HG02642 (cell line): ENCODE data around the gene ANKRD44.

Source experiments
- ATAC-seq: cut with Tn5 transposase; IDR thresholded peaks from one replicate; pipeline ENCODE4 v1.9.1; 2021; ENCODE audit warnings: mild to moderate bottlenecking; ENCODE audit not compliant: unreplicated experiment, poor library complexity

Gene ANKRD44

GRCh38 chr2:196983934-196984333 lies 326.6 kb downstream of the ANKRD44 start:
- ATAC-seq, result no peak

DNA sequence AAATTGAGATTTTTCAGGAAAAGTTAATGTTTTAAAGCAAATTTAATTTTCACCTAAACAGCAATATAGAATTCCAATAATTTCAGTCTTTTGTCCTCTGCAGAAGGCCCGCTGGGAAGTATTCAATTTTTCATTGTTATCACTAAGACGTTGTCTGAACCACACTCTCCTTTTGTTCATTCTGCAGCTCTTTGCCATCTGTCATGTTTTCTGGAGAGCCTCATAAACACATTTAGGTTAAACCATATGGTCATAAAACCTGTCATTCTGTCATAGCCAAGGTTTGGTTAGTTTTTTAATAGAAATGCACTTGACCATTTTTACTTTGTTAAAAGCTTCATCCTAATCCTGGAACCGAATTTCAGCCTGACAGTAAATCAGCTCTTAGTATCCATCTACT lies 330.1 kb downstream of the ANKRD44 start:
- no peak for ATAC-seq

GRCh38 chr2:196980001-196980400 lies 330.6 kb downstream of the ANKRD44 start:
- ATAC-seq, result no peak

DNA sequence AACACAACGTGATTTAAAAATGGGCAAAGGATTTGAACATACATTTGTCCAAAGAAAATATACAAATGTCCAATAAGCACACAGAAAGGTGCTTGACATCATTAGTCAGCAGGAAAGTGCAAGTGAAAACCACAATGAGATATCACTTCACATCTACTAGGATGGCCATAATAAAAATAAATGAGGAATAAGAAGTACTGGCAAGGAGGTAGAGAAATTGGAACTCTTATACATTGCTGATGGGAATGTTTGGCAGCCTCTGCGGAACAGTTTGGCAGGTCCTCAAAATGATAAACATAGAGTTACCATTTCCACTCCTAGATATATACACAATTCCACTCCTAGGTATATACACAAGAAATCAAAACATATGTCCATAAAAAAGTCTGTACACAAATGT lies 333.1 kb downstream of the ANKRD44 start:
- ATAC-seq, result no peak

GRCh38 chr2:196974970-196975369 lies 335.6 kb downstream of the ANKRD44 start:
- no peak for ATAC-seq

GRCh38 chr2:196971574-196972279 lies 338.9 kb downstream of the ANKRD44 start:
- ATAC-seq, result no peak

DNA sequence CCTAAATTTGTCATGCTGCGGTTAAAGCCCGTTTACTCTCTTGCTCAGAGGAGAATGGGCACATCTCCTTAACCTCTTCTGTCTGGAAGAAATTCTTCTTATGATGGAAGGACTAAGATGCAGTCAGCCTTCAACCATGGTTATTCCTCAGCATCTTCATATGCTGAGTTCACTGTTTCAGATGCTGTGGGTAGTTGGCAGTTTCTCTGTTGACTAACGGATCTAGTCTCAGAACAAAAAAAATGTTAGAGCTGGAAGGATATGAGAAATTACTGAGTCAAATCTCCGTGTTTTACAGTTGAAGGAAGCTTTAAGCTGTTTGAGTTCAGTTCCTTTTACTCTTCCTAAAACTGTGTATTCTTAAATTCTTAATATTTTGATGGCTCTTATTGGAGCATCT lies 340.5 kb downstream of the ANKRD44 start:
- ATAC-seq, result no peak

DNA sequence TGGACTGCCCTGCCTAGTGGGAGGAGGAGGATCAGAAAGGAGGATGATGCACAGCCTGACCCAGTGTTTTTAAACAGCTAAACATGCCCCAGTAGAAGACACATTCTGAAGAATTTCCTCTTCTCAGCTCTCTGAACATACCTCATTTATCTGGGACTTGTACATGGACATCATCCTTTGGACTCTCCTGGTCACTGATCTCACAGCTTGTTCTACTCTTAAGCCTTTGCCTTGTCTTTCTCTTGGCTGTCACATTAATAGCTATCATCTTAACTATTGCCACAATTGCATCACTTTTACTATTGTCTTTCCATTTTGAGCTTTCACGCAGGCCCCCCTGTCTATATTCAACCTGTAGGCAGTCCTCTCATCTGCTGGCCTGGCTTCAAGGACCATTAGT lies 342.1 kb downstream of the ANKRD44 start:
- no peak for ATAC-seq

DNA sequence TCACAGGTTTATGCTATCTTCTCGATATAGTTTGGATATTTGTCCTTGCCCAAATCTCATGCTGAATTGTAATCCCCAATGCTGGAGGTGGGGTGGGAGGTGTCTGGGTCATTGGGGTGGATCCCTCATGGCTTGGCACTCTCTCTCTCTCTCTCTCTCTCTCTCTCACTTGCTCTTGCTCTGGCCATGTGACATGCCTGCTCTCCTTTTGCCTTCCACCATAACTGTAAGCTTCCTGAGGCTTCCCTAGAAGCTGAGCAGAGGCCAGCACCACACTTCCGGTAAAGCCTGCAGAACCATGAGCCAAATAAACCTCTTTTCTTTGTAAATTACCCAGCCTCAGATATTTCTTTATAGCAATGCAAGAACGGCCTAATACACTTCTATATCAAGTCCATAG lies 342.8 kb downstream of the ANKRD44 start:
- no peak for ATAC-seq

DNA sequence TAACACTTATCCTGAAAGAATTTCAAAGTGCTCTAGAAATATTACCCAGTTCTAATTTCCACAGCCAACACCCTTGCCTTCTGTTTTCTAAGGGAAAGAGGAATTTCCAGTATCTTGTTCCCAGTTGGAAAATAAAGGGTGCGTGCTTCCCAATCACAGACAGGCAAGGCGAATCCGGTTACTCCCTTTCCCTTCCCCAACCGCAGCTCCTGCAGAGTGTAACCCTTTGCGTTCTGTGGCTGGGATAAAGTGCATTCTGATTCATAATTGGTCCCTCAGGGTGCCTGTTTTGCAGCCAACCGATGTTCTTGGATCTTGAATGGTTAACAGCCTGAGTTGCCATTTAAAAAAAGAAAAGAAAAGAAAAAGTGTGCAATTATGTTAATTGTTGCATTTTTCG lies 343.5 kb downstream of the ANKRD44 start:
- ATAC-seq, result no peak

DNA sequence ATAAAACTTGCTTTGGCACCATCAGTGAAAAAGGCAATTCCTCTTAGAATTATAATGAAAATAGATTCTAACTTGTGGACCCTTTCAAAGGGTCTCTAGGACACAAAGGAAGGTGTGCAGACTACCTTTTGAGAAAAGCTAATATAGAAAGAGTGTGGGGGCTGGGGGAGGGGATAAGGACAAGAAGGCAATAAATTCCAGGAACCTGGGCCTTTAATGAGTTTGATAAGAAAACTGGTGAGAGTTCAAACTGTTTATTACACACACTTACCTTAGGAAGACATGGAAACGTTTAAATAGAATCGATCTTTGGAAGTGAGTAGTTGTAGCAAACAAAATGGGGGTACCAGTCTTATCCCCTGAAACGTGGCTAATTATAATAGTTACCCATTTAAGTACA lies 344.5 kb downstream of the ANKRD44 start:
- no peak for ATAC-seq

DNA sequence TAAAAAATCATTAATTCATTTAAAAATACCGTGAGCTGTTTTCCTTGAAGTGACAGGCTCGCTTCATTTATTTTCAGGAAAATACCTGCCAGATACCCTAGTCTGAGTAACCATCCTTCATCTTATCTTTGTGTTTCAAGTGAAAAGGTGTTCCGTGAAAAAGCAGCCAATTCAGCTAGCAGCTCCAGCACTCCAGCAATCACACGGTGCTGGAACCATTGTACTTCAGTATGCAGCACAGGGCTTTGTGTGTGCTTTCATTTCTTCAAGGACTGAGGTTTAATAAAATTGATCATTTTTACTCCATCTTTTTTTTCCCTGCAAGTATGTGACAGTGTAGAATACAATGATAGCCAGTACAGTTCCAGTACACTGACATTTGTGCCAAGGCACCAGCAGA lies 344.9 kb downstream of the ANKRD44 start:
- ATAC-seq, result no peak

DNA sequence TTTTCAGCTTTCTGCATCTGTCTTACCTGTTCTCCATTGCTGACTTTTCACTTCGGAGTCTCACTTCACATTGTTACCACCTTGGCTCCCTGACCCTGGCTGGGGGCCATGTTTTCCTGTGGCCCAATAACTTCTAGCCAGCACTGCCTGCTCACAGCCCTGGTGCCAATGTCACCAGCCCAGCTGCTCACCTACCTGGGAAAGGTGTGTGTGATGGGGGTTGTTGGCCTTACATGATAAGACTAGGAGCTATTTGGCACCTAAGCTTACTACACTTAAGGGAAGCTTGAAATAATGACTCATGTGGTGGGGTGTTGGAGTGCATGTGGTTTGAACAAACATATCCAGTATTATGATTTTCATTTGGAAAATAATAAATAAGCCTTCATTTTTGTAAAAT lies 346.6 kb downstream of the ANKRD44 start:
- ATAC-seq, result no peak

GRCh38 chr2:196963043-196963442 lies 347.5 kb downstream of the ANKRD44 start:
- ATAC-seq, result no peak

GRCh38 chr2:196962325-196962724 lies 348.3 kb downstream of the ANKRD44 start:
- no peak for ATAC-seq

- ATAC-seq, result peak; percentile 98
Observed at GRCh38 chr2:196961889-196962288, 348.7 kb downstream of the ANKRD44 start.

DNA sequence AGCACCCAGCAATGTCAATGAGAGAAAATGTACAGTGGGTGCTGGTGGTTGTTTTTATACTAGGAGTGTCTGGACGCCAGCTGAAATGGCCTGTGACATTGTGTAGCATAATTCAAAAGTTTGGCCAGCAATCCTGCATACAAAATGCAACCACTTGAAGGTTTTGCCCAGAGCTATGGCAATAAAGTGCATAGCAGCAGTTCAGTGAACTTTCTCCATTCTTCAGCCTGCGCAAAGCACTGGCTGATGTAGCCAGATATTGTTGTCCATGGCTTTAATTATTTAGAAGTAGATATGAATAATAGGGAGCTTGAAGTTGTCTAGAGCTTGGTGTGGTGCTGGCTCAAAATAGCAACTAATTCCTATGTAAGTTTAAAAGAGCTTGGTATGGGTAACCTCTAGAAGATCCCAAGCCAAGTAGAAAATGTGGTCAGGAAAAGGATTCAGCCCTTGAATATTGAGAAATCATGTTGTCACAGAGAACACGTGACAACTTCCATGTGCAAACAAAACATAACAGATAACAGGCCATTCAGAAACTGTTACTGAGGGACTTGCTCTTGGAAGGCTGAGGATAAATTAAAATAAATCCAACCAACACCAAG lies 350.7 kb downstream of the ANKRD44 start:
- no peak for ATAC-seq

DNA sequence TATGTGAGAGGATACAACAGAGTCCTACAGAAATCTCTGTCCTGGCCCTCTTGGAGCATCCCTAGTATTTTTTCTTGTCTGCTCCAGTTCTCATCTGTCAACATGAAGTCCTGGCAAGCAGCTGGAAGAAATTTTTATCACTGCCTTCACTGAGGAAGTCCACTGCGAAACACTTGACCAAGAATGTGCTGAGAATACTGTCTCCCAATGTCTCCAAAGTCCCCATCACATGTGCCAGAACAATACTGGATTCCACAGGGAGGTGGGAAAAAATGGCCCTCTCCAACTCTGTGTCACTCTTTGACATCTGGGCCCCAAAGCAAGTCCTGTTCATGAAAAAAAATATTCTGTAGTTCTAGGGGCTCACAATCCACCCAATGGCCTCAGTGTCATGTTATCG lies 351.3 kb downstream of the ANKRD44 start:
- no peak for ATAC-seq

- ATAC-seq, result no peak
Observed at GRCh38 chr2:196957881-196958525, 352.6 kb downstream of the ANKRD44 start.

GRCh38 chr2:196957442-196957841 lies 353.1 kb downstream of the ANKRD44 start:
- ATAC-seq, result no peak

DNA sequence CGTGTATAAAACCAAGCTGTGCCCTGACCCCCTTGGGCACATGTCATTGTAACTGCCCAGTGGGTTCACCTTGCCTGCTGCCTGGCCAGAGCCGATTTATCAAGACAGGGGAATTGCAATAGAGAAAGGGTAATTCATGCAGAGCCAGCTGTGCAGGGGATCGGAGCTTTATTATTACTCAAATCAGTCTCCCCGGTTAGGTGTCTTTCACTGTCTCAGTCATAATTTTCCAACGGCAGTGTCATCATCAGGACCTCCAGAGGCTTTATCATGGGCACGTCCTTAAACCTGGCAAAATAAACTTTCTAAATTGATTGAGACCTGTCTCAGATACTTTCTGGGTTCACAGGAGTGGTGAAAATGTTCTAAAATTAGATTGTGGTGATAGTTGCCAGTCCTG lies 354.5 kb downstream of the ANKRD44 start:
- ATAC-seq, result no peak

GRCh38 chr2:196955036-196955435 lies 355.5 kb downstream of the ANKRD44 start:
- ATAC-seq, result no peak
